GM21390 (cell line): ENCODE results near the gene SPATA9.

ENCODE experiments used
- ATAC-seq: cut with Tn5 transposase; IDR thresholded peaks from one replicate; pipeline ENCODE4 v1.9.1; 2021; ENCODE audit not compliant: unreplicated experiment

The SPATA9 gene

DNA sequence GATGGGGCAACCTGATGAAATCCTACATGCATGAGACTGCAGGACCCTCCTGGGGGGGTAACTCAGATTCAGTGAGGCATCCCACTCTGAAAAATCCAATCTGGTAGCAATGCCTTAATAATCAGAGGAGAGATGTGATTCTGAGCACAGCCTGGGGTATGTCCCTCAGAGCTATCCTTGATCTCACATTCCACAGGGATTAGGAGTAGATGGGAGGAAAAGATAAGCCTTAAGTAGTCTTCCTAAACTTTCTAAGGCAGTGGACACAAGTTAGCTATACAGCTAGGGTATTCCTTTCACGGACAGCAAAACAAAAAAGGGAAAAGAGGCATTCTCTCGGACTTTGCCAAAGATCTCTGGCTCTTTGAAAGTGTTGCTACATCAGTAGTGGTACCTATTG is 3.9 kb upstream of the SPATA9 start:
- ATAC-seq, result no peak

DNA sequence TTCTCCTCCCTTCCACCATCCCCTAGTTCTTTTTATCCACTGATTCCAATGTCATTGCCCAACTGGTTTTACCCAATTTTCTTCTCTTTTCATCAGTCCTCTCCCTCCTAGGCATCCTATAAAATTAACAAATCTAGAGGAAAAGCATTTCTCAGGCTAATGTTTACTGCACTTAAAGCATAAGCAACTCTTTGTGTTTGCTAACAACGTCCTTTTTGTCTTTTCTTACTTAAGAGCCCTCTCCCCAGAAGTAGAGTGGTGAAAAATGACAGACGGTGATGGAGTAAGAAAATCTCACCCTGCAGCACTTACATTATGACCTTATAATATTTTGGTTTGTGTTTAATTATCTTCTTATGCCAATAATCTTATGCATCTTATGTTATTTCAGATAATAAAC is 1.6 kb upstream of the SPATA9 start:
- ATAC-seq, result no peak

DNA sequence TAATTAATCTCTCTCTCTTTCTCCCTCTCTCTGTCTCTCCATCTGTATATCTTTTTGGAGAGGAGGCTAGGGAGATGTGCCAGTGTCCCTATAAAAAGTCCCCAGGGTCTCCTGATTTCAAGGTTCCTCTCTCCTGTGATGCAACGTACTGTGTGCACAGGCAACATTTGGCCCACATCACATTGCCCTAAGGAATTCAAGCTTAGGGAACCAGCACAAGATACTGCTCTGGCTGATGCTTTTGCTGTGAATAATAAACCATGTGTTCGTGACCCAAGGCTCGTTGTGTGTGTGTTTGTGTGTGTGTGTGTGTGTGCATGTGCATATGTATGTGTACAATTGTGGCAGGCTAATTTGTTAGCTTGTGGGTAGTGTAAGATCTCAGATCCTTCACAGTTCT is 9.7 kb downstream of the SPATA9 start:
- no peak for ATAC-seq

DNA sequence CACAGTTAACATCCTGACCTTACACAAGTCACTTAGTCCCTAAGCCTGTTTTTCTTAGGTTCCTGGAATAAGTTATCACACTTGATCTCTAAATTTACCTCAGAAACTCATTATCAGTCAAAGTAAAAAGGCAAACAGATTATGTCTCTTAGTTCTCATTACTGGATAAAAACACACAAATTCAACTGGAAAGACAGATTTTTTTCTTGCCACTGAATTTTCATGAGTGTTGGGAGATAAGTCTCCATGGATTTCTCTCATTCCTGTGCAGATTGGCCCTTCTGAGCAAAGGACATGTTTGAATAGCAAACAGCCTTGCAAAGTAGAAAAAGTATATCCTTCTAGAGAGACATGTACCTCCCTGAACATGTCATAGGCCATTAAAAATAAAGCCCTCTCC is 10.2 kb downstream of the SPATA9 start:
- no peak for ATAC-seq

DNA sequence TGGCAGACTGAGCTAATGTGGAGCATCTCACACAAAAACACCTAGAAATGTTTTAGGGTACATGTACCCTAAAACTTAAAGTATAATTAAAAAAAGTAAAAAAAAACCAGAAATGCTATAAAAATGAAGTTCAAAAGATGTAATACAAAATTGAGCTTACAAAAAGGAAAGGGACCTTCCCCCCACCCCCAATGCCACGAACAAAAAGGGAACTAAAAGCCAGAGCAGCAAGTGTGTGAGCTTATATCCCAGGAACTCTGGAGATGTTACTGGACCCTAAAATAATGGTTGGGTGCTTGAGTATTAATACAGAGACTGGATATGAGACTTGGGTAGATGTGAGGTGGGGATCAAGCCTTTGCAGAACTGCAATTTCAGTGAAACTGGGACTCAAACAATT is 11.0 kb downstream of the SPATA9 start:
- no peak for ATAC-seq

DNA sequence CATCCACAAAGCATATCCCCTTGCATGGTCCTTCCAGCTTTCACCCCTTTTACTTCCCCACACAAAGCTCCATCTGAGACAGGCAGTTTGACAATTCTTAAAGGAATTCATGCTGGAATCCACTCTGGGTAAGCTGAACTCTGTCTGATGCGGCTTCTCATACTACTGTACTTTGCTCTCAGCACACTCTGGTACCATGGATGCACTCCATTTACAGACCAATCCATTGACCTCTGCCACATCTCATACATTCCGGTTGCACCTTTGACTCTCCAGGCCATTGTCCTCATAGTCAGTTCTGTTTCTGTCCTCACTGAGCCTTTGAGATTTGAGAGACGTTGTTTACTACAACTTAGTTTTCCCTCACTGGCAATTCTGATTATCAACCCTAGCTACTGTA is 12.2 kb downstream of the SPATA9 start:
- no peak for ATAC-seq

DNA sequence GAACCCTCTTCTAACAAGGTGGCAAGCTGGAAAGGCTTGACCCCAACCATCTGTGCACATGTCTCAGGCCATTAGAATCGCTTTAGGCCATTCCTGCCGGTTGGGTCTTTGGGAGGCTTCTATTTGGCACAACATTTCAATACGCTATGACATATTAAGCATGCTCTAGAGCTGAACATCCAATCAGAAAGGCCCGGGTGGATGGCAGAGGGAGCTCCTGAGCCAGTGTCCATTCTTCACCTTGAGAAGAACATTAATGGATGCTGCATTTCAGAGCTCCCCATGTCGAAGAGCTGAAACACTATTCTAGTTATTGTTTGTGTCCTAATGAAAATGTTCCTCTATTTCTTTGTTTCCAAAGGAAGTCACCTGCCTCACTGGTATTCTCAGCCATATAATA is 12.8 kb downstream of the SPATA9 start:
- no peak for ATAC-seq

DNA sequence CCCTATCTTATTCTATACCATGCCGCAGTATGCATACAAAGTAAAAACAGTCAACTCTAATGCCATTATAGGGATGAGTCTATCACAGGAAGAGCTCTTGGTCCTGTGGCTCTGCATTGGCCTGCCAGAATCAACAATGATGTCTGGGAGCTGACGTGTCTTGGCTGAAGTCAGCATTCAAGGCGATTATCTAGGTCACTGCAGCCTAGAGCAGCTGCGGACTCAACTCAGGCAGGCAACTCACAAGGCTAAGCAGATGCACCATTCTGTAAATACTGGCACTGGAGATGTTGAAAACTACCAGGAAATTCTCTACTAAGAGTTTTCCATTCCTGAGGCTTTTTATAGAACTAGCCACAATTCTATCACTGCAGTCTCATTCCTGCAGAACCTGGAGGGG is 13.3 kb downstream of the SPATA9 start:
- ATAC-seq, result no peak

DNA sequence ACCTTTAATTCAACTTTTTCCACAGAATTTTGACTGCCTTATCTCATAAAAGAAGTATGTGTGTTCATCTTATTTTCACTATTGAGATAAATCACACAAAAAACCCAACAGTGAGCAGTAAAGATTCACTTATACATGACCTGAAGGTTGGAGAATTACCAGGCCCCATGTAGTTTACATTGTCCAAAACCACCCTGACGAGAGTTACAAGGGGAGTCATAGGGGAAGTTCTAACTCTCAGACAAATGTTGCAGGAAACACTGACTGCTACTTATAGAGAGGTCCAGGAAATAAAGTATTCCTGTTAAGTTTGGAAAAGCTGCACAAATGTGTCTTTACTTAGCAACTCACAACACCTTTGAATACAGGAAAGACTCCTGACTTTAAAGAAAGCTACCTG is 14.1 kb downstream of the SPATA9 start:
- ATAC-seq, result no peak

DNA sequence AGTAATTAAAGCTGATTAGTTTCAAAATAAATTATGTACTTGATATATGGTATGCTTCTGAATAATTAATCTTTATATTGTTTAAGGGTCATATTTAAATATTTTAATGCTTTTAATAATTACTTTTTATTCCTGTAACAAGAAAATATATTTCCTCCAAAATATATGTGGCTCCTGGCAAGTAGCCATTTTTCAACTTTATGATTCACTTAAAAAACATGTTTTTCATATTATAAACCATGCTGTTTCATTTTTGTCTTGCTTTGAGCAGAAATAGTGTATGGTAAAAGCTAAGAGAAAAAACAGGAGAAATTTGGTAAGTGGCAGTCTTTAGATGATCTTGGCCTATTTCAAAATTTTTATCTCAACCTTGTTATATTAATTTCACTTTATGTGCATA is 14.6 kb downstream of the SPATA9 start:
- no peak for ATAC-seq

DNA sequence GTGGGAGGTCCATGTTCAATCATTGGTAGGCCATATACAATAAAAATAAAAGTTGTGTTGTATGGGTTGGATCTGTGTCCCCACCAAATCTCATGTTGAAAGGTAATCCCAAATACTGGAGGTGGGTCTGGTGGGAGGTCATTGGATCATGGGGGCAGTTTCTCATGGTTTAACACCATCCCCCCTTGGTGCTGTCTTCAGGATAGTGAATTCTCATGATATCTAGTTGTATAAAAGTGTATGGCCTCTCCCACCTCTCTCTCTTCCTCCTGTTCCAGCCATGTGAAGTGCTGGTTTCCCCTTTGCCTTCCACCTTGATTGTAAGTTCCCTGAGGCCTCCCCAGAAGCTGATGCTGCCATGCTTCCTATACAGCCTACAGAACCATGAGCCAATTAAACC is 15.1 kb downstream of the SPATA9 start:
- no peak for ATAC-seq

DNA sequence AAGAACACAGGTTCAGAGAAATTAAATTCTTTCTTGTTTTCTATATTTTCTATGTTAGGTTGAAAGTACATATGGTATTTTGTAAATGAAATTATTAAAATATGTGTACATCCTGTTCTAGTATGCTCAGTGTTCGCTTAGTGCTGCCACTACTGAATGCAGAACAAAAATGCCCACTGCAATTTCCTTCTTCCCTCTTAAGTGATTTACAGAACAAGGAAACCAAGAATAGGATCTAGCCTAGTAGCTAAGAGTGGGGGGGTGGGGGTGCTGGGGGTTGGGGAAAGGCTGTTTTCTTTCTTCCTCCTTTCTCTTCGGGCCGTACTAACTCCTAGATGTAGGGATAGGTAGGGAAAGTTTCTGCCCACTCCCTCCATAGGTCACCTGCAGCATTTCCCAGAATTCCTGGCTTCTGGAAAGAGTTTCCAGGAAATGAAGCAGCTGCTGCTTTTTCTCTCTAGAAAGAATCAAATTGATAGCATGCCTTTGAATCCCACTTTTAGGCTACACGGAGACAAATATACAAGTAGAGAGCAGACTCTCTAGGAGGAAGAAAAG is 15.7 kb downstream of the SPATA9 start:
- ATAC-seq, result no peak

DNA sequence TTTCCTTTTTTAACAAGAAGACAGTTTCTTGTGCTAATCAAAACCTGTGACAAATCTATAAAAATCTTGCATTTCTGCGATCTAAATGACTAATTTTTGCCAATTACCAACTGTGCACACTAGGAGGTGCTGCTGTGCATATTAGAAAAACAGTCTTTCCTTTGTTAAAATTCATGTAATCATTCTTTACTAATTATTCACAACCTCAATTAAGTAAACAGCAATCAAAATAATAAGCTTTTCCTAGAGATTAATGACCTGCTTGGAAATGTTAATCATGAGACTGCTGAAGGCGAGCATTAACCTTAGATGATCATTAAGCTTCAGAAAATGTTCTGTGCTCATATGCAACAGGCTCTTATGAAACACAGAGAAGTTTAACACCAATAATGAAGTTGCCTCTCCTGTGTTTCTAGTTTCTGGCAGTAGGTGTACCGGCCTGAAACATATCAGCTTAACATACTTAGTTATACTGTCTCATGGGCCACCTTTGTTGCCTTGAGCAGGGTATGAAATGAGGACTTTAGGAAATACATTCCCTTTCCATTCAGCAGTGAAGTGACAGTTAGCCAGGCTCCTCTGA is 18.5 kb downstream of the SPATA9 start:
- ATAC-seq, result no peak

DNA sequence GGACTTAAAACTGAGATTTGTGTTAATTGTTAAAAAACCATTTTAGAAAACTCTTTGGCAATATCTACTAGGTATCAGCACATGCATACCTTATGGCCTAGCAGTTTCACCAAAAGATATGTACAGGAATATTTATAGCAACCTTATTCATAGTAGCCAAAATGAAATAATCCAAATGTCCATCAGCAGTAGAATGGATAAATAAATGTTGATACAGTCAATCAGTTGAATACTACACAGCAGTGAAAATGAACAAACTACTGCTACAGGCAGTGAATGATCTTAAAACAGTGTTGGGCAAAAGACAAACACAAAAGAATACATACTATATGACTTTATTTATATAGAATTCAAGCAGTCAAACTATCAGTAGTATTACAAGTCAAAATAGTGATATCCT is 19.8 kb downstream of the SPATA9 start:
- no peak for ATAC-seq

DNA sequence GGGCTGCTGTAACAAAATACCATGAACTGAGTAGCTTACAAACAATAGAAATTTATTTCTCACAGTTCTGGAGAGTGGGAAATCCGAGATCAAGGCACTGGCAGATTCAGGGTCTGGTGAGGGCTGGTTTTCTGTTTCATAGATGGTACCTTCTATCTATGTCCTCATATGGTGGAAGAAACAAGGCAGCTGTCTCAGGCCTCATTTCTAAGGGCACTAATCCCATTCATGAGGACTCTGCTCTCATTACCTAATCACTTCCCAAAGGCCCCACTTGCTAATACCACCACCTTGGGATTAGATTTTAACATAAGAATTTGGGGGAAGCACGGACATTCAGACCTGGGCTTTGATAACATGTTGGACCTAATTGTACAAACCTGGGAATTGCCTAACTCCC is 22.7 kb downstream of the SPATA9 start:
- ATAC-seq, result no peak

DNA sequence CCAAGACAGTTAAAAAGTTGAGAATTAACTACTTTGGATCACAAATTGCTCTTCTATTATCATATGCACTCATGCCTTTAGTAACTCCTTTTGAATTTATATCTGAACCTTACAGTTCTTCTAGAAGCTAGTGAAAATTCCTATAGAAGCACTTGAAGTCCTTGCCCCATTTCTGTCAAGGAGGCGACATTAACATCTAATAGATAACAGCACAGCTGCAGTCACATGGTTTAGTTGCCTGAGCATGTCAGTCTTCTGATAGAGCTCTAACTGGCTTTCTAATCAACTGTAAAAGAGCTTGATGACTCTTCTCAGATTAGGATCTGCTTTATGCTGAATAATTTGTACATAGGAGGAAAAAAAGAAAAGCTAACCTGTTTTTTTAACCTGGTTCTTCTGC is 27.2 kb downstream of the SPATA9 start:
- no peak for ATAC-seq

DNA sequence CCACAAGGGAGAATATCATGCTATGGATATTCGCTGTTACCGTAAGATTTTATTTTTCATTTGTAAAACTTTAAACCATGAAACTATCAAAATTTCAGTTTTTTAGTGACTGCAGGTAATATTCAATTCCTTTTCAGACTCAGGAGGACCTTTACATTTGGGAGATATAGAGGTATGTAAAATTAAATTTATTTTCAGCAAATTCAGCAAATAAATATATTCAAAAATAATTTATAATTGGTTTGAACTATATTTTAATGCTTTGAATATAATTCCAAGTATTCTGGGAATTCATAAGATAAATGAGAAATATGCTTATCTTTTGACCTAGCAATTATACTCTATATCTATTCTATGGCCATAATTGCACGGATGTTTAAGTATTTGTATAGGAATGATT is 28.6 kb downstream of the SPATA9 start:
- no peak for ATAC-seq

DNA sequence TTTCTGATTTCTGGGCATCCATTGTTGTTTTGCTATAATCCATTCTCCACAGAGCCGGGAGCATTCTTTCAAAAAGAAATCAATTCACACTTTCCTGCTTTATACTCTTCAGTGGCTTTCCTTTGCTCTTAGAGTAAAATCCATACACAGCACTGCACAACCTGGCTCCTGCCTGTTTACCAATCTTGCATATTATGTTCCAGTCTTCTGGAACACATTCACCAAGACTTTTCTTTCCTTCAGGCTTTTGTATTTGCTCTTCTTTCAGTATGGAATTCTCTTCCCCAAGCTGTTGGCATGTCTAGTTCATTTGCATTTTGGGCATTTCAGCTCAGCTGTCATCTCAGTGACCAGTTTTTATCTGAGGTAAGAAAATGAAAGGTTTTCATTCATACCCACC is 29.9 kb downstream of the SPATA9 start:
- ATAC-seq, result no peak

DNA sequence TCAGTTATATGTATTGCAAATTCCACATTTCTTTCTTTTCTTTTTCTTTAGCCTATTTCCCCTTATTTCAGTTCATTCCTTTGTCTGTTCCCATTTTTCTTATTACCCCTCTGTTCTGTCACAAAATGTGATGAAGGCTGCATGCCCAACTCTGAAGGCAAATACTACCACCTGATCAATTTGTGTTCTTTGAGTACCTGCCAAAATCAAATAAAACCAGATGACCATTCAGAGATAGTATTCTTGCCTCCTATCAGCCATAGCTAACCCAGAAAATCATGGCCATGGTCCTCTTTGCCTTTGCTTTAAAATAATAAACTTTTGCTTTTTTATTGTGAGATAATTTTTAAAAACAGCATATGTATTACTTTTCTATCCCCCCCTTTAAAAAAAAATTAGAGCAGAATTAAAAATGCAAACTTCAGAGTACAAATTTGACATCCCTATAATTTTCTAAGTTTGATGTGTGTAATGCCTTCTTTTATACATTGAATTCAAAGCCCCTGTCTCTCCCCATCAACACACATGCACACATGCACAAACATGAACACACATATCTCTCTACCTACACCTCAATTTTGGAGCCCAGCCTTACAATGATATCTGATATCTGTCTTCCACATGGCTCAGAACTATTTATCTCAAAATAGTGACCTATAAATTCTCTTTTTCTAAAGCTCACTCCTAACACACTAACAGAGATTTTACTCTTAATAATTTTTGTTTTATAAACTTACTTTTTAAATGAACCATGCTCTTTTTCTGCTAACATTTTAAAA is 32.8 kb downstream of the SPATA9 start:
- ATAC-seq, result no peak

DNA sequence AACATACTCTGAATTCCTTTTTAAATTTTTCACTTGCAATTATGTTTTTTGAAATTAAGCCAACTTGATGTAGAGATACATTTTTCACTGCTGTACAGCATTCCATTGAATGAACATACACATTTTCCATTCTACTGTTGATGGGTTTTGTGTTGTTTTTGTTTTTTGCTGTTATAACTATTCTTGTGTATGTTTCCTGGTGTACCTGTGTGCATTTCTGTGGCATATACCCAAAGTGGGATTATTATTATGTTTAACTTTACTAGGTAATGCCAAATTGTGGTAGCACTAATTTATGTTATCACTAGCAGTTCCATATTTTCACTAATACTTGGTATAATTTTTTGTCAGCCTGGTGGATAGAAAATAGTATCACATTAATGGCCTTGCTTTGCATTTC is 33.5 kb downstream of the SPATA9 start:
- ATAC-seq, result no peak

DNA sequence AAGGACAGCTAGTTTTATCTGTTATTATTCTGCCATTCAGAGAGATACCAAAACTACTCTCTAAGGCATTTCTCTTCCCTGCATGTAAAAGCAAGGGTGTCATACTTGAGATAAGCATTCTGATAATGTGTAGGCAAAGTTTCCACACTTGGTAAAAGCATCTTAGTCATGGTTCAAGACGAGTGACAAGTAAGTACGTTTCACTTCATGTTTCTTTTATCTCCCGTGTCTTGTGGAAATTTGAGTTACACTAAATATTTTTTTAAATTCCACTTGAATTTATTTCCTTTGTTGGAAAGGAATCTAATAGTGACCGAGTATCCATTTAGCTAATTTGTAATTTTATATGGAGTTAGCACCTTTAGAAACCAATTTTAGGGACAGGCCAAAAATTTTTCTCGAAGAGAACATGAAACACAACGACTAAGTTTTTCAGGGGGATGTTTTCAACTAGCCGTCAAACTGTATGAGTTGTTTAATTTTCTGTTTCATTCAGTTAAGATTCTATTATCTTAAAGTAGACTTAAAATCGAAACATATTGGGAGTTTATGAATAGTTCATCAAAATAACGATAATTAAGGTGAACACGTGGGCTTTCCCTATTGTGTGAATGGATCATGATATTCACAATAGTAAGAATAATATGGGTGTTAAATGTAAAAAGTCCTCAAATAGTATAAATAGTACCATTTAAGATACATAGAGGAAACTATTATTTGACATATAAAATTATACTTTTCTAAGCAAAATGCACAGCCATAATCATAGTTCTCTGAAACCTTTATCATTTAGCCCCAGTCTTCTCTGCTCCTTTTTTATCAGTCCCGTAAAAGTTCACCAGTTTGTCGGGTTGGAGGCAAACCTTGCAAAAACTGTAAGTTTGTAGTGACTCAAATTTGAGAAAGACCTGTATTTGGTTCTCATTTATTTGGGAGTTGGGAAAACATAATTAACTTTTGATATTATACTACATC is 34.6 kb downstream of the SPATA9 start:
- ATAC-seq, result no peak
